ENCODE results near the gene FAM136A. TPM values are rescaled to one million over a fixed set of nuclear protein-coding genes. Genes with fewer than 3 reads are reported as not detected.

Gene FAM136A
- total RNA-seq, 1 donor from 2014 or later, result 23.3 TPM

Small RNAs within 50 kb of the gene (microRNA-seq; reads per million reads assigned to microRNA genes)
- not detected for gene MIR1285-2

Other genes with a start within 250 kb of the FAM136A start
- gene PCBP1, start 214.6 kb downstream of the FAM136A start, total RNA-seq, result 201 TPM
- 13.6 TPM for gene C2orf42, start 111.0 kb downstream of the FAM136A start, total RNA-seq
- 44.3 TPM for gene TIA1, start 53.4 kb downstream of the FAM136A start, total RNA-seq
- 106 TPM for gene PCYOX1, start 43.9 kb downstream of the FAM136A start, total RNA-seq
- 150 TPM for gene SNRPG, start 8.3 kb downstream of the FAM136A start, total RNA-seq

All from Right ventricle myocardium superior (tissue), 1 donor.